GM13976 (cell line): ENCODE measurements around the gene CPD.
"Not testable (repeated sequence)": the region's sequence is repeated elsewhere in the genome, so short reads cannot be mapped to it uniquely, and the experiment has no call there.

Experiments used
- DNase-seq: peaks from one replicate; pipeline ENCODE4 v3.0.0; 2012; ENCODE audit warnings: low spot score
- CTCF ChIP-seq: IDR thresholded peaks from 2 replicates; pipeline ENCODE4 v1.5.1; 2012; ENCODE audit warnings: borderline replicate concordance, mild to moderate bottlenecking; ENCODE audit not compliant: insufficient read depth; ENCODE audit errors: extremely low read depth, missing control alignments, control extremely low read depth
- in situ Hi-C: fragments of 300-500 bp; cut with MboI; formaldehyde crosslinking; loops from one replicate; pipeline ENCODE4 v1.12.0; 2022; ENCODE audit warnings: low sequenced_read_pairs, mixed read lengths, inconsistent platforms; ENCODE audit not compliant: unreplicated experiment

The CPD gene

DNA sequence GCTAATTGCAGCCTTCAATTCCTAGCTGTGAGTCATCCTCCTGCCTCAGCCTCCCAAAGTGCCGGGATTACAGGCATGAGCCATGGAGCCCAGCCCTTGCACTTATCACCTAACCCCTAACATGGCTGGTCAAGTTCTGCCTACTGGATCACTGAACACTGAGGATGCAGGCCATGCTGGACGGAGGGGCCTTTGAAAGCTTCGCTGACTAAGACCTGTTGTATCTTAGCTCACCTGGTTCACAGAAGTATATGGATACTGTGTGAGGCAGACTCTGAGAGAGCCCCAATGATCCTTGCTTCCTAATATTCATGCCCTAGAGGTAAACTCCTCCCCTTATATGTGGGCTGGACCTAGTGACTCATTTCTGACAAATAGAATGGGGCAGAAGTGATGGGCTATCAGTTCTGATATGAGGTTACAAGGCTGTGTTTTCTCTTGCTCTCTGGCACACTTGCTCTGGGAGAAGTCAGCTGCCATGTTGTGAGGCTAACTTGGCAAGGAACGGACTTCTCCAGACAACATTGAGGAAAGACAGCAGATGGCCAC, 33.1 kb upstream of the CPD start:
- peak; percentile 28 for DNase-seq
- TF ChIP-seq CTCF, result no peak
- in situ Hi-C loops, result loop anchor here (10.0 kb wide), 1 partner anchor 369 kb away; no protein-coding TSS in a partner anchor

DNA sequence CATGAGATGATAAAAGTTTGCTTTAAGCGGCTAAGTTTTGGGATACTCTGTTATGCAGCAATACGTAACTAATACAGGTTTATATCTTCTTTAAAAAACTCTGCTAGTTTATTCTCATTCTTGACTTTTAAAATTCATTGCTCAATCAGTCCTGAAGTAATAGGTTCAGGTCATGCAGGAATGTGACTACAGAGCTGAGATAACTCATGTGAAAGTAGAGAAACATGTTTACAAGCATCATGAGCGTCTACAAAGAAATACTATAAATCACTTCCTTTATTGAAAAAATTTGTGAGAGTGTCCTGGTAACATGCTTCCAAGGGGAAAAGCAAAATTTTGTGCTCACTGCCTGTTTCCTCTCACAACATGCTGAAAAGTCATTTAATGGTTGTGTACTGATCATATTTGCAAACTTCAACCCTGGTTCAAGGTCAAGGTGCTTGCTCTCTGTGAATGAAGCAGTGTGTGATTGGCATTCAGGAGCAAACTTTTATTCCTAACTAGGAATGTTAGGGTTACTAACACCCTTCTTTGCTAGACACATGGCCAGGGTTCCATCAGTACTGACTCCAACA, 32.4 kb upstream of the CPD start:
- DNase-seq, result no peak
- no peak for TF ChIP-seq CTCF
- in situ Hi-C loops, result loop anchor here (10.0 kb wide), 1 partner anchor 368 kb away; no protein-coding TSS in a partner anchor

DNA sequence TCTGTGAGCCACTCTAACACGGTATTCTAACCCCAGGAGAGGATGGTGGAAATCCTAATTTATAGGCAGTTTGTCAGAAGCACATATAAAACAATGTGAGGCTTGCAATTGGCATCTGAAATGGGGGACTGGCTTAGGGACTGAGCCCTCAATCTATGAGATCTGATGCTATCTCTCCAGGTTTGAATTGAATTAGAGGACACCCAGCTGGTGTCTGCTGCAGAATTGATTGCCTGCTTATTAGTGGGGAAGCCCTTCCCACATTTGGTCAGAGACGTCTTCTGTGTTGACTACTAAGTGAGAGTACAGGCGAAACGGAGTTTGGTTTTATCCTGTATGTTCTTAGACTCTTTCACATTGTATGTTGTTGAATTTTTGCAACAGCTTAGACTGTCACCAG, 31.2 kb upstream of the CPD start:
- no peak for TF ChIP-seq CTCF
- no peak for DNase-seq
- in situ Hi-C loops, result loop anchor here (10.0 kb wide), 1 partner anchor 367 kb away; no protein-coding TSS in a partner anchor

DNA sequence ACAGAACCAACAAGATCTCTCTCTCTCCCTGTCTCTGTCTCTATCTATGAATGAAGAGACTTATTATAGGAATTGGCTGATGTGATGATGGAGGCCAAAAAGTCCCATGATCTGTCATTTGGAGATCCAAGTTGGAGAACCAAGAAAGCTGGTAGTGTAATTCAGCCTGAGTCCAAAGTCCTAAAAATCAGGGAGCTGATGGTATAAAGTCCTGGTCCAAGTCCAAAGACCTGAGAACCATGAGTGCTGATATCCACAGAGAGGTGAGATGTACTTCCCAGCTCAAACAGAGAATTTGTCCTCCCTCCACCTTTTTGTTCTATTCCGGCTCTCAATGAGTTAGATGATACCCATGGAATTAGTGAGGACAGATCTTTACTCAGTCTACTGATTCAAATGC, 29.5 kb upstream of the CPD start:
- in situ Hi-C loops, result loop anchor here (10.0 kb wide), 1 partner anchor 366 kb away; no protein-coding TSS in a partner anchor
- TF ChIP-seq CTCF, result no peak
- DNase-seq, result no peak

- in situ Hi-C loops, DNase-seq: not testable (repeated sequence)
Observed at GRCh38 chr17:30351263-30351662, 27.5 kb upstream of the CPD start.

DNA sequence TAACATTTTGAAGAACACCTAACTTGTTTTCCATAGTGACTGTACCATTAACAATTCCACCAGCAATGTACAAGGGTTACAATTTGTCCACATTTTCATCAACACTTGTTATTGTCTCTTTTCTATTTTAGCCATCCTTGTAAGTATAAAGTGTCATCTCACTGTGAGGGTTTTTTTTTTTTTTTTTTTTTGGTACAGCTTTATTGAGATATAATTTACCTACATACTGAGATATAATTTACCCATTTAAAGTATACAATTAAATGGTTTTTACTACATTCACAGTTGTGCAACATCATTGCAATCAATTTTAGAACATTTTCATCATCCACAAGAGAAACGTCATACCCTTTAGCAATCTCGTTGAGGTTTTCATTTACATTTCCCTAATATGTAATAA, 27.0 kb upstream of the CPD start:
- no peak for DNase-seq
- in situ Hi-C loops, result no loop called here
- no peak for TF ChIP-seq CTCF

GRCh38 chr17:30352240-30352814, 26.4 kb upstream of the CPD start:
- no peak for DNase-seq
- no peak for TF ChIP-seq CTCF
- in situ Hi-C loops, result no loop called here
